Endothelial cell of umbilical vein (primary cell): ENCODE data around the gene NEURL2.

Source experiments
- CTCF ChIP-seq, 2 donors: IDR thresholded peaks; 1 replicate in 1 of 2; 2 replicates in 1 of 2; pipeline ENCODE4 v1.5.1; 2011; ENCODE audit warnings: low read length in 2 of 2, mild to moderate bottlenecking in 2 of 2, moderate library complexity in 2 of 2, control low read depth in 1 of 2, inconsistent platforms in 1 of 2, low read depth in 1 of 2; ENCODE audit not compliant: insufficient read depth in 1 of 2; ENCODE audit errors: extremely low read depth in 1 of 2
- EZH2 ChIP-seq: IDR thresholded peaks from 2 replicates; pipeline ENCODE4 v1.6.1; 2012; ENCODE audit warnings: borderline replicate concordance, low read depth, mild to moderate bottlenecking, moderate library complexity, low read length, inconsistent platforms; ENCODE audit not compliant: severe bottlenecking
- GATA2 ChIP-seq: IDR thresholded peaks from 2 replicates; pipeline ENCODE4 v1.7.0; 2011; ENCODE audit warnings: low read depth, mild to moderate bottlenecking, moderate library complexity, mixed read lengths, low read length; ENCODE audit not compliant: insufficient read length, insufficient read depth
- POLR2A ChIP-seq: IDR thresholded peaks from 2 replicates; pipeline ENCODE4 v1.6.1; 2012; ENCODE audit warnings: low read depth, mild to moderate bottlenecking, control low read depth, low read length

GRCh38 chr20:45940469-45940868, 49.5 kb upstream of the NEURL2 start:
- TF ChIP-seq CTCF (IDR thresholded peaks at IDR 0.05; ENCODE audit: extremely low read depth in 1 of 2, insufficient read depth in 1 of 2, low read depth in 1 of 2, low read length in 2 of 2): no peak
- TF ChIP-seq EZH2: no peak
- TF ChIP-seq POLR2A: no peak
- TF ChIP-seq GATA2: no peak
